ENCODE measurements around the gene SNTG2.
"Not testable (repeated sequence)": the region's sequence is repeated elsewhere in the genome, so short reads cannot be mapped to it uniquely, and the experiment has no call there.

The SNTG2 gene

GRCh38 chr2:1097101-1097500 is 146.5 kb downstream of the SNTG2 start:
- no peak for DNase-seq (ENCODE audit: low read depth)
- H3K4me3 ChIP-seq (ENCODE audit: low read depth, low read length) = no peak overlapping the region
- no peak for TF ChIP-seq CTCF (IDR thresholded peaks at IDR 0.05; ENCODE audit: insufficient read depth, low read depth, low read length, missing control alignments)

GRCh38 chr2:1099418-1099817 is 148.8 kb downstream of the SNTG2 start:
- no peak overlapping the region for H3K4me3 ChIP-seq (ENCODE audit: low read depth, low read length)
- no peak for TF ChIP-seq CTCF (IDR thresholded peaks at IDR 0.05; ENCODE audit: insufficient read depth, low read depth, low read length, missing control alignments)
- no peak for DNase-seq (ENCODE audit: low read depth)

GRCh38 chr2:1101011-1101782 is 150.5 kb downstream of the SNTG2 start:
- DNase-seq (ENCODE audit: low read depth) = no peak
- TF ChIP-seq CTCF (IDR thresholded peaks at IDR 0.05; ENCODE audit: insufficient read depth, low read depth, low read length, missing control alignments) = no peak
- H3K4me3 ChIP-seq (ENCODE audit: low read depth, low read length) = no peak overlapping the region

- TF ChIP-seq CTCF (IDR thresholded peaks at IDR 0.05; ENCODE audit: insufficient read depth, low read depth, low read length, missing control alignments) = no peak
- DNase-seq (ENCODE audit: low read depth) = no peak
- H3K4me3 ChIP-seq (ENCODE audit: low read depth, low read length) = no peak overlapping the region
These were observed 151.4 kb downstream of the SNTG2 start for GRCh38 chr2:1101982-1102590.

- TF ChIP-seq CTCF (IDR thresholded peaks at IDR 0.05; ENCODE audit: insufficient read depth, low read depth, low read length, missing control alignments) = no peak
- no peak overlapping the region for H3K4me3 ChIP-seq (ENCODE audit: low read depth, low read length)
- DNase-seq (ENCODE audit: low read depth) = no peak
These were observed 153.7 kb downstream of the SNTG2 start for GRCh38 chr2:1104364-1104763.

- H3K4me3 ChIP-seq (ENCODE audit: low read depth, low read length); DNase-seq (ENCODE audit: low read depth): not testable (repeated sequence)
These were observed 155.7 kb downstream of the SNTG2 start for GRCh38 chr2:1106344-1106743.

- TF ChIP-seq CTCF (IDR thresholded peaks at IDR 0.05; ENCODE audit: insufficient read depth, low read depth, low read length, missing control alignments) = no peak
- no peak overlapping the region for H3K4me3 ChIP-seq (ENCODE audit: low read depth, low read length)
- no peak for DNase-seq (ENCODE audit: low read depth)
These were observed 165.3 kb downstream of the SNTG2 start for GRCh38 chr2:1115843-1116539.

Data from GM12865 (cell line).